ENCODE measurements around the gene ADAMTS3.

DNA sequence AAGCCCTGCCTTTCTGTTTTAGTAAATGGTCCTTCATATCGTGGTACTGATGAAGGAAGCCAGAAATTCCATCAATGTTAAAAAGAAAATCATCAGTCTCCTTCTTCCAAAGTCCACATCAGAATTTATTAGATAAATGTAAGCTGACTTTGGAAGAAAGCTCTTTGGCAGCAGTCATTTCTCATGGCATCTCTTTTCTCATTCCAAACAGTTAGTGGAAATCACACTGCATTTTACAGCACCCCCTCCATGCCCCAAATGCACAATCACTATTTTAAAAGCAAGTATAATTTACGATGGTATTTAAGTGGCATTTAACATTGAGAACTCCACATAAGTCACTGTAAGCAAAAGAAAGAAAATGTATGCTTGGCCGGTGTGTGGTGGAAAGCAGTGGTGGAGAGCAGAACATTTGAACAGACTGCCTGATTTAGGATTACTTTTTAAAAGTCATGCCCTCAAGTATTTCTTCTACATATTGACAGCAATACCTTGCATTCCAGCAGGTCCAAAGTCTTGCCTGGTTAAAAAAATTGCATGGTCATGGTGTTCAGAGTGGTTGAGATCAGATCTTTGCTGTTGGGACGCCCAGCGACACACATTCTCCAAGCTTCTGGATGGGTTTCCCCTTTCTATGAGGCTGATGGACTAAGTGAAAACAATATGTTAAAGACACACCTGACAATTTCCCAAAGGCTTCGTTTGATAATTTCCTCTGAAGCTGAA is 248.6 kb downstream of the ADAMTS3 start:
- TF ChIP-seq CTCF (IDR thresholded peaks at IDR 0.05) (no peak), POLR2A (IDR thresholded peaks at IDR 0.05) (no peak)

Measured in thyroid gland (tissue), 4 donors.